Memory B cell (primary cell): ENCODE measurements around the gene EPB41L1.

Experiments used
- ATAC-seq: fragments of 150-1000 bp; cut with Tn5 transposase; 2 replicates; pipeline ENCODE4 v1.10.0; 2021; ENCODE audit warnings: low read depth, mild to moderate bottlenecking, moderate library complexity
- DNase-seq, 2 donors: peaks; one replicate each; pipeline ENCODE4 v3.0.0; 2022; ENCODE audit warnings: low spot score in 2 of 2
- H3K27ac Mint-ChIP-seq: one replicate; pipeline ENCODE4 v1.8.0; 2022; ENCODE audit warnings: mild to moderate bottlenecking, moderate library complexity, mixed read lengths
- H3K27me3 Mint-ChIP-seq: one replicate; pipeline ENCODE4 v1.8.0; 2022; ENCODE audit warnings: mixed read lengths
- H3K36me3 Mint-ChIP-seq: one replicate; pipeline ENCODE4 v1.8.0; 2022; ENCODE audit warnings: mild to moderate bottlenecking, mixed read lengths
- H3K4me1 Mint-ChIP-seq: one replicate; pipeline ENCODE4 v1.8.0; 2022; ENCODE audit warnings: mixed read lengths
- H3K4me3 Mint-ChIP-seq: one replicate; pipeline ENCODE4 v1.8.0; 2022; ENCODE audit warnings: mild to moderate bottlenecking, moderate library complexity, mixed read lengths
- H3K9me3 Mint-ChIP-seq: one replicate; pipeline ENCODE4 v1.8.0; 2022; ENCODE audit warnings: mixed read lengths

EPB41L1 gene

DNA sequence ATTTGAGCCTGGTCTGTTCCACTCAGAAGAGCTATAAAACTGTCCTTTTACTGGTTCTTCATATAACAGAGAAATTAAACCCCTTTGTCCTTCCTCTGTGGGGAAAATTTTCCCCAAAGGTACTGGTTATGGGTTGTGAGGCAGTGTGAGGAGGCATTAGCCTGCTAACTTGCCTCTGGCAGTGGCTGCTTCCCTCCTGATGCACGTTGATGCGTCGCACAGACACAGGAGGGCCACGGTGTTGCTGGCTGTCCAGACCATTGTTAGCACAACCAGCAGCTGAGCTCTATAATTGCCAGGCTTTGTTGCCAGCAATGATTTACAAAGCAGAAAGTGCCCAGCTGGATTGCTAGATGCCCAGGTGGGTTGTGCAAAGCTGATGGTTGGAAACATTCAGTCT lies 91.9 kb downstream of the EPB41L1 start:
- ATAC-seq (no peak), DNase-seq (no peak)
- no peaks in the 10 kb centered on the region for H3K9me3 Mint-ChIP-seq
- peaks cover 28% of the 10 kb centered on the region for H3K36me3 Mint-ChIP-seq
- peaks cover 6% of the 10 kb centered on the region for H3K4me1 Mint-ChIP-seq
- no peak overlapping the region for H3K27ac Mint-ChIP-seq
- no peaks in the 10 kb centered on the region for H3K27me3 Mint-ChIP-seq
- H3K4me3 Mint-ChIP-seq: no peak overlapping the region

DNA sequence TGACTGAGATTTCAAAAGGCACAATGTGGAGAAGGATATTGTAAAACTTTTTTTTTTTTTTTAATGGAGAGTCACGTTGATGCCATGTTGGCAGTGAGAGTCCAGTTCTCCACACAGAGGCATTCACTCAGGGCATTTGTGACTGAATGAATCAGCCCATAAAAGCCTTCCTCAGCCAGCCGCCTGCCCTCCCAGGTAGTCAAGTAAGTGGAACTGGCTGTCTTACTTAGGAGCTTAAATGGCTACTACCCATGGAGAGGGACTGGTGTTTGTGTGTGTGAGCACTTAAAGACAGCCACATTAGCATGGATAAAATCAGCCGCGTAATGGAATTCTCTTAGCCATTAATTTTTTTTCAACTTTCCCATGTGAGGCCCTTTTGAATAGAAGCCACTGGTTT lies 94.3 kb downstream of the EPB41L1 start:
- peaks cover 33% of the 10 kb centered on the region for H3K36me3 Mint-ChIP-seq
- H3K9me3 Mint-ChIP-seq: no peaks in the 10 kb centered on the region
- peaks cover 9% of the 10 kb centered on the region for H3K4me1 Mint-ChIP-seq
- ATAC-seq (no peak), DNase-seq (no peak)
- no peak overlapping the region for H3K27ac Mint-ChIP-seq
- no peaks in the 10 kb centered on the region for H3K27me3 Mint-ChIP-seq
- no peak overlapping the region for H3K4me3 Mint-ChIP-seq

- Mint-ChIP-seq H3K27ac (no peak overlapping the region), H3K27me3 (no peaks in the 10 kb centered on the region), H3K4me1 (peaks cover 9% of the 10 kb centered on the region), H3K9me3 (no peaks in the 10 kb centered on the region), H3K36me3 (peaks cover 33% of the 10 kb centered on the region), H3K4me3 (no peak overlapping the region)
- DNase-seq: no peak
- no peak for ATAC-seq
These were observed 94.9 kb downstream of the EPB41L1 start for GRCh38 chr20:36249450-36249849.

DNA sequence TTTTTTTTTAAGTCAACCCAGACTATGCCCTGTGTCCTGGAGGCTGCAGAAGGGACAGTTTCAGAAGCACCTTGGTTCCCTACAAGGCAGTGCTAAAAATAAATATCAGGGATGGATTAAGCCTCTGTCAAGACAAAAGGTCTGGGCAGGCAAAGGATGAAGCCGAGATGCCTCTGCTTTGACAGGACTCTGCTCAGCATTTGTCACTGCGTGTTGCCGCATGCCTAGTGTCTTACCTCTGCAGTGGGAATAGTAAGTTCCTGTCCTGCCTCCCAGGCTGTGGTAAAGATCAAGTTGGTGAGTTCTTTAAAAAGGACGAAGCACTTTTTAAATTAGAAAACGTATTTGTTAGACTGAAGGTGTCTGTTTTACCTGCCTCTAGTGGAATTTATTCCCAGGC lies 96.9 kb downstream of the EPB41L1 start:
- peaks cover 9% of the 10 kb centered on the region for H3K4me1 Mint-ChIP-seq
- DNase-seq (no peak), ATAC-seq (no peak)
- H3K9me3 Mint-ChIP-seq: no peaks in the 10 kb centered on the region
- H3K4me3 Mint-ChIP-seq: no peak overlapping the region
- H3K36me3 Mint-ChIP-seq: peaks cover 36% of the 10 kb centered on the region
- H3K27ac Mint-ChIP-seq: no peak overlapping the region
- H3K27me3 Mint-ChIP-seq: no peaks in the 10 kb centered on the region

DNA sequence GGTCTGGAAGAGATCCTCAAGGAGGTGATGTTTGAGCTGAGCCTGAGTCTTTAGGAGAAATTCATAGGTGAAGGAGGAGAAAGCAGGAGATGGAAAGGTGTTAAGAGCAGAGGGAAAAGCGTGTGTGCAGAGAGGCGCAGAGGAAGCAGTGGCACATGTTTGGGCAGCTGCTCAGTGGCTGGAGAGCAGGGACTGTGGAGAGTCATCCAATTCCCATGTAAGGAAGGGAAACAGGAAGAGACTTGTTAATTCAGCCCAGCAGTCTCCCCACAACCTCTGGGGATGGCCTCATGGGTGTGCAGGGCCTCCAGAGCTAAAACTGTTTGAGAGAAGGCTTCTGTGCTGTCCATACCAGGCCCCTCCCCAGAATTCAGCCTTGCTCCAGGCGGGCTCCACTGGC lies 98.0 kb downstream of the EPB41L1 start:
- DNase-seq: no peak
- Mint-ChIP-seq H3K4me1 (peaks cover 9% of the 10 kb centered on the region), H3K36me3 (peaks cover 39% of the 10 kb centered on the region), H3K9me3 (no peaks in the 10 kb centered on the region), H3K4me3 (no peak overlapping the region), H3K27me3 (no peaks in the 10 kb centered on the region), H3K27ac (no peak overlapping the region)
- no peak for ATAC-seq

DNA sequence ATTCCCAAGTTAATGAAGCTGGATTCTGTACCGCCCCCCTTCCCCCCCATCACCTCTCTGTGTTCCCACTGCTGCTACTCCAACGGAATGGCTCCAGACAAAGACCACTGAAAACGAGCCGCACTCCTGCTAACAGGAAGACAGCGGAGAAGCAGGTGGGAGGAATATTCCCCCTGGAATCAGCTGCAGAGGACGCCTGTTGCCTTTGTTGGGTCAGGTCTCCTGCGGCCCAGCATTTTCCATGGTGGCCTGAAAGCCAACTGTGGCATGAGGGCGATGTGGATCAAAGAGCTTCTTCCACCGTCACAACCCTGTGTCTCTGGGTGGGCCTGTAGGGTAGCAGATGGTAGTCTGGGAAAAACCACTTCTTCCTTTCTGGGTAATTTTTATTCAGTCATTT lies 98.5 kb downstream of the EPB41L1 start:
- Mint-ChIP-seq H3K27me3 (no peaks in the 10 kb centered on the region), H3K4me3 (no peak overlapping the region), H3K9me3 (no peaks in the 10 kb centered on the region), H3K36me3 (peaks cover 37% of the 10 kb centered on the region), H3K4me1 (peaks cover 7% of the 10 kb centered on the region), H3K27ac (no peak overlapping the region)
- ATAC-seq: no peak
- DNase-seq: no peak

GRCh38 chr20:36254076-36254475 lies 99.5 kb downstream of the EPB41L1 start:
- H3K9me3 Mint-ChIP-seq: no peaks in the 10 kb centered on the region

DNA sequence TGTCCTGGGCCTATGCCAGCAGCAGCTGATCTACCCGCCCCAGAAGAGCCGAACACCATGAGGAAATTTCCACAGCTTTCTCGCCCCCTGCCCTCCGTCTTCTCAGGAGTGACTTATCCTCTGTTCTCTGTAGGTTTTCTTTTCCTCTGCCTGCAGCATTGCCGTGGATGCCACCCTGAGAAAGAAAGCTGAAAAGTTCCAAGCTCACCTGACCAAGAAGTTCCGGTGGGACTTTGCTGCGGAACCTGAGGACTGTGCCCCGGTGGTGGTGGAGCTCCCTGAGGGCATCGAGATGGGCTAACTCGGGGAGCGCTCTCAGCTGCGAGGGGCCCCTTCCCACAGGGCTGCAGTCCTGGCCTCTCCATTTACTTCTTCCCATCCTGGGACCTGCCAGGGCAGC lies 100.9 kb downstream of the EPB41L1 start:
- Mint-ChIP-seq H3K4me3 (no peak overlapping the region), H3K4me1 (peaks cover 3% of the 10 kb centered on the region), H3K36me3 (peaks cover 33% of the 10 kb centered on the region), H3K27ac (no peak overlapping the region), H3K27me3 (no peaks in the 10 kb centered on the region), H3K9me3 (no peaks in the 10 kb centered on the region)
- DNase-seq (no peak), ATAC-seq (no peak)

More at GRCh38 chr20:36254076-36254475, 99.5 kb downstream of the EPB41L1 start:
- Mint-ChIP-seq H3K4me1 (peaks cover 6% of the 10 kb centered on the region), H3K4me3 (no peak overlapping the region), H3K36me3 (peaks cover 35% of the 10 kb centered on the region), H3K27me3 (no peaks in the 10 kb centered on the region), H3K27ac (no peak overlapping the region)
- DNase-seq (no peak), ATAC-seq (no peak)

DNA sequence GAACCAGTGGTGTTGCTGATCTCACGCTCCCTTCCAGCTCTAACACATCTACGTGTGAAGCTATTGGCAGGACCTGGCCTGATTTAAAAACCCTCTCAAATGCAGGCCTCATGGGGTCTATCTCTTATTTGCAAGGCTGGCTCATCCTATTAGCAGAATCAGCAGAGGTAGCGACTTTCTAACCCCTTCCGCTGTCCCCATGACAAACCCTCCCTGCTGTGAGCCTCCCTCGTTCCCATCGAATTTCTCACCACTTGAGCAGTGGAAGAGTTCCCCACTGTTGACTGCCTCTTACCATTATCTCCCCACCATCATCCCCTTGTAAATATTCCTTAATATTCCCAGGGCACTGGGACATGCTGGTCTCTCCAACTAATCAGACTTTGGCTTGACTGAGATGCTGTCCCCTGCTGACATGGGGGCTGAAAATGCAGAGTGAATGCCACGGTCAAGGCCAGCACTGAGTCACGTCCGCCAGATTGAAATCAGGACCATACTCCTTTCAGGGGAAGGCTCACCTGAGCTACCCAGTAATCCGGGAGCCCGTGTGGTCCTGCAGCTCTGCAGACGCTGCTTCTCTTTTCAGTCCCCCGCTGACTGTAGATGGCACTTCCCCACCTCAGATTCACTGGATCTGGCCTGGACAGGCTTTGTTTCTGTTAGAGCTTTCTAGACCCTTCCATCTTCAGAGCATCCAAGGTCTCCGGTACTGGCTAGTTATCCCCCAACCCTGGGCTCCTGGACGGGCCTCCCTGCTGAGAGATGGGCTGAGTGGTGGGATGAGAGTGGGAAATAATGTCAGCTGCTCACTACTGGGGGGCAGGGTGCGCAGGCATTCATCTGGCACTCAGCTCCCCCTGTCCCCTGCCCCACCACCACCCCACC lies 104.9 kb downstream of the EPB41L1 start:
- DNase-seq (no peak), ATAC-seq (no peak)
- no peak overlapping the region for H3K4me3 Mint-ChIP-seq
- no peak overlapping the region for H3K27ac Mint-ChIP-seq
- peaks cover 22% of the 10 kb centered on the region for H3K36me3 Mint-ChIP-seq
- H3K4me1 Mint-ChIP-seq: no peaks in the 10 kb centered on the region
- no peaks in the 10 kb centered on the region for H3K27me3 Mint-ChIP-seq
- no peaks in the 10 kb centered on the region for H3K9me3 Mint-ChIP-seq

- peaks cover 19% of the 10 kb centered on the region for H3K36me3 Mint-ChIP-seq
- no peak overlapping the region for H3K27ac Mint-ChIP-seq
- H3K4me1 Mint-ChIP-seq: no peaks in the 10 kb centered on the region
- H3K4me3 Mint-ChIP-seq: no peak overlapping the region
- H3K9me3 Mint-ChIP-seq: no peaks in the 10 kb centered on the region
- DNase-seq (no peak), ATAC-seq (no peak)
- no peaks in the 10 kb centered on the region for H3K27me3 Mint-ChIP-seq
These were observed 105.8 kb downstream of the EPB41L1 start for GRCh38 chr20:36260316-36260715.

GRCh38 chr20:36261389-36262105 lies 107.0 kb downstream of the EPB41L1 start:
- no peaks in the 10 kb centered on the region for H3K4me1 Mint-ChIP-seq
- no peak overlapping the region for H3K27ac Mint-ChIP-seq
- no peak for ATAC-seq
- peaks cover 2% of the 10 kb centered on the region for H3K27me3 Mint-ChIP-seq
- no peak overlapping the region for H3K4me3 Mint-ChIP-seq
- DNase-seq: no peak
- no peaks in the 10 kb centered on the region for H3K9me3 Mint-ChIP-seq
- H3K36me3 Mint-ChIP-seq: peaks cover 10% of the 10 kb centered on the region

DNA sequence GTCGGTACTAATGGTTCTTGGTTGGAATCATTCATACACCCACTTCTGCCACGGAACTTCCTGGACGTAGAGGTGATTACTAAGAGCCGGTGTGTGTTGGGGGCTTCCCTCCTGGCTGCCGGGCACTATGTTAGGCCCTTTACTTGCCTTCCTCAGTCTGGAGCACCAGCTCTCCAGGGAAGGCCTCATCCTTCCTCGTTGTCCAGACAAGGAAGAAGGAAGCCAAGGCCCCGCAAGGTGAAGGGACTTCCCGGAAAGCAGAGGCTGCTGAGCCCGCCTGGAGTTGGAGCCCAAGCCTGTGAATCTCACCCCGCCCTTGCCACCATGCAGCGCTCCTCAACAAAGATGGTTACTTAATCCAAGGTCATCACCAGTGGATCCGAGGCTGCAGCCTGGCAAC lies 107.9 kb downstream of the EPB41L1 start:
- DNase-seq: no peak
- peaks cover 2% of the 10 kb centered on the region for H3K36me3 Mint-ChIP-seq
- H3K27me3 Mint-ChIP-seq: peaks cover 2% of the 10 kb centered on the region
- no peaks in the 10 kb centered on the region for H3K9me3 Mint-ChIP-seq
- H3K27ac Mint-ChIP-seq: no peak overlapping the region
- ATAC-seq: no peak
- H3K4me3 Mint-ChIP-seq: no peak overlapping the region
- no peaks in the 10 kb centered on the region for H3K4me1 Mint-ChIP-seq

- H3K36me3 Mint-ChIP-seq: no peaks in the 10 kb centered on the region
- ATAC-seq: no peak
These were observed 110.1 kb downstream of the EPB41L1 start for GRCh38 chr20:36264426-36265246.

GRCh38 chr20:36266189-36266588 lies 111.6 kb downstream of the EPB41L1 start:
- H3K27me3 Mint-ChIP-seq: peaks cover 2% of the 10 kb centered on the region

More at GRCh38 chr20:36264426-36265246, 110.1 kb downstream of the EPB41L1 start:
- peaks cover 2% of the 10 kb centered on the region for H3K27me3 Mint-ChIP-seq
- H3K9me3 Mint-ChIP-seq: no peaks in the 10 kb centered on the region
- no peak overlapping the region for H3K27ac Mint-ChIP-seq
- no peak for DNase-seq
- no peaks in the 10 kb centered on the region for H3K4me1 Mint-ChIP-seq
- H3K4me3 Mint-ChIP-seq: no peak overlapping the region

More at GRCh38 chr20:36266189-36266588, 111.6 kb downstream of the EPB41L1 start:
- H3K4me1 Mint-ChIP-seq: no peaks in the 10 kb centered on the region
- no peaks in the 10 kb centered on the region for H3K9me3 Mint-ChIP-seq
- DNase-seq (no peak), ATAC-seq (no peak)
- H3K27ac Mint-ChIP-seq: no peak overlapping the region
- no peak overlapping the region for H3K4me3 Mint-ChIP-seq
- H3K36me3 Mint-ChIP-seq: no peaks in the 10 kb centered on the region
